Loucy (cell line): ENCODE data around the gene SH2D4B.

Source experiments
- H2AFZ ChIP-seq: fragments of 200-600 bp; sonication (generic); 2 replicates; pipeline ENCODE4 v1.6.0; 2016; ENCODE audit warnings: antibody characterized with exemption, mild to moderate bottlenecking, low read length, moderate library complexity
- H3F3A ChIP-seq: fragments of 200-600 bp; 2 replicates; pipeline ENCODE4 v1.6.0; 2016; ENCODE audit warnings: antibody characterized with exemption, low read depth, mild to moderate bottlenecking
- H3K27me3 ChIP-seq: fragments of 200-600 bp; sonication (generic); 2 replicates; pipeline ENCODE4 v1.6.1; 2014; ENCODE audit warnings: low read length, mild to moderate bottlenecking; ENCODE audit not compliant: insufficient read depth, poor library complexity, severe bottlenecking
- H3K36me3 ChIP-seq: fragments of 200-600 bp; sonication (generic); 2 replicates; pipeline ENCODE4 v1.6.1; 2016; ENCODE audit warnings: low read length; ENCODE audit not compliant: insufficient read depth
- H3K4me1 ChIP-seq: fragments of 200-600 bp; sonication (generic); 2 replicates; pipeline ENCODE4 v1.5.1; 2014; ENCODE audit warnings: low read length, mild to moderate bottlenecking; ENCODE audit not compliant: insufficient read depth, poor library complexity, severe bottlenecking
- H3K4me2 ChIP-seq: fragments of 200-600 bp; sonication (generic); 2 replicates; pipeline ENCODE4 v1.6.0; 2014; ENCODE audit warnings: antibody characterized with exemption, low read length, low read depth, mild to moderate bottlenecking; ENCODE audit not compliant: poor library complexity, severe bottlenecking
- H3K4me3 ChIP-seq: fragments of 200-600 bp; sonication (generic); 2 replicates; pipeline ENCODE4 v1.5.1; 2014; ENCODE audit warnings: low read length, mild to moderate bottlenecking, mixed read lengths; ENCODE audit not compliant: poor library complexity, severe bottlenecking
- H3K79me2 ChIP-seq: fragments of 200-600 bp; sonication (generic); 2 replicates; pipeline ENCODE4 v1.6.1; 2014; ENCODE audit warnings: low read length; ENCODE audit not compliant: insufficient read depth
- H3K9ac ChIP-seq: fragments of 200-600 bp; sonication (generic); 2 replicates; pipeline ENCODE4 v1.6.0; 2014; ENCODE audit warnings: mild to moderate bottlenecking, low read depth, low read length, moderate library complexity; ENCODE audit not compliant: poor library complexity, severe bottlenecking
- H3K9me2 ChIP-seq: fragments of 200-600 bp; sonication (generic); replicated peaks from 2 replicates; pipeline ENCODE4 v1.6.1; 2016; ENCODE audit warnings: low read depth, low read length, mixed read lengths
- H3K9me3 ChIP-seq: fragments of 200-600 bp; sonication (generic); 2 replicates; pipeline ENCODE4 v1.6.1; 2014; ENCODE audit warnings: mild to moderate bottlenecking, antibody characterized with exemption, low read length, low read depth; ENCODE audit not compliant: insufficient read depth
- H4K20me1 ChIP-seq: fragments of 200-600 bp; sonication (generic); 2 replicates; pipeline ENCODE4 v1.6.0; 2014; ENCODE audit warnings: antibody characterized with exemption, low read length, mild to moderate bottlenecking; ENCODE audit not compliant: insufficient read depth, poor library complexity, severe bottlenecking
- EZH2phosphoT487 ChIP-seq: fragments of 200-600 bp; IDR thresholded peaks from 2 replicates; pipeline ENCODE4 v1.6.1; 2018; ENCODE audit warnings: antibody characterized with exemption, mild to moderate bottlenecking, moderate library complexity, borderline replicate concordance
- TF ChIP-seq, protein P1 (sequence below): fragments of 200-600 bp; sonication (generic); conservative IDR thresholded peaks from 2 replicates; pipeline ENCODE4 v1.5.1; 2014; ENCODE audit warnings: mild to moderate bottlenecking, antibody characterized with exemption, low read length

SH2D4B gene

GRCh38 chr10:80524190-80524909 lies 13.4 kb upstream of the SH2D4B start:
- H4K20me1 ChIP-seq, result no peaks in the 10 kb centered on the region
- H3K9me3 ChIP-seq, result no peaks in the 10 kb centered on the region
- no peaks in the 10 kb centered on the region for H3K27me3 ChIP-seq
- peaks cover 6% of the 10 kb centered on the region for H3K4me1 ChIP-seq
- no peaks in the 10 kb centered on the region for H3K9me2 ChIP-seq
- no peaks in the 10 kb centered on the region for H3F3A ChIP-seq
- H3K4me2 ChIP-seq, result no peak overlapping the region
- no peak overlapping the region for H3K4me3 ChIP-seq
- TF ChIP-seq, protein P1, sequence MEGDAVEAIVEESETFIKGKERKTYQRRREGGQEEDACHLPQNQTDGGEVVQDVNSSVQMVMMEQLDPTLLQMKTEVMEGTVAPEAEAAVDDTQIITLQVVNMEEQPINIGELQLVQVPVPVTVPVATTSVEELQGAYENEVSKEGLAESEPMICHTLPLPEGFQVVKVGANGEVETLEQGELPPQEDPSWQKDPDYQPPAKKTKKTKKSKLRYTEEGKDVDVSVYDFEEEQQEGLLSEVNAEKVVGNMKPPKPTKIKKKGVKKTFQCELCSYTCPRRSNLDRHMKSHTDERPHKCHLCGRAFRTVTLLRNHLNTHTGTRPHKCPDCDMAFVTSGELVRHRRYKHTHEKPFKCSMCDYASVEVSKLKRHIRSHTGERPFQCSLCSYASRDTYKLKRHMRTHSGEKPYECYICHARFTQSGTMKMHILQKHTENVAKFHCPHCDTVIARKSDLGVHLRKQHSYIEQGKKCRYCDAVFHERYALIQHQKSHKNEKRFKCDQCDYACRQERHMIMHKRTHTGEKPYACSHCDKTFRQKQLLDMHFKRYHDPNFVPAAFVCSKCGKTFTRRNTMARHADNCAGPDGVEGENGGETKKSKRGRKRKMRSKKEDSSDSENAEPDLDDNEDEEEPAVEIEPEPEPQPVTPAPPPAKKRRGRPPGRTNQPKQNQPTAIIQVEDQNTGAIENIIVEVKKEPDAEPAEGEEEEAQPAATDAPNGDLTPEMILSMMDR, result no peak
- no peak for TF ChIP-seq EZH2phosphoT487
- H3K79me2 ChIP-seq, result no peaks in the 10 kb centered on the region
- peaks cover 7% of the 10 kb centered on the region; the same call in 1 of the 2 replicates for H3K36me3 ChIP-seq
- H3K9ac ChIP-seq, result no peak overlapping the region
- H2AFZ ChIP-seq, result no peak overlapping the region

- Histone ChIP-seq H3F3A (no peaks in the 10 kb centered on the region), H3K79me2 (no peaks in the 10 kb centered on the region), H3K4me3 (no peak overlapping the region), H3K27me3 (no peaks in the 10 kb centered on the region), H3K4me1 (peaks cover 10% of the 10 kb centered on the region), H3K36me3 (no peaks in the 10 kb centered on the region), H3K9me2 (no peaks in the 10 kb centered on the region), H4K20me1 (no peaks in the 10 kb centered on the region), H3K4me2 (no peak overlapping the region), H3K9me3 (no peaks in the 10 kb centered on the region), H3K9ac (no peak overlapping the region), H2AFZ (no peak overlapping the region)
- TF ChIP-seq, protein P1, result no peak
- TF ChIP-seq EZH2phosphoT487, result no peak
These were observed 11.5 kb upstream of the SH2D4B start for GRCh38 chr10:80526218-80526617.

- no peaks in the 10 kb centered on the region for H3K79me2 ChIP-seq
- H3K9me3 ChIP-seq, result no peaks in the 10 kb centered on the region
- TF ChIP-seq, protein P1, result no peak
- TF ChIP-seq EZH2phosphoT487, result no peak
- H3F3A ChIP-seq, result no peaks in the 10 kb centered on the region
- no peak overlapping the region for H3K9ac ChIP-seq
- no peak overlapping the region for H3K4me3 ChIP-seq
- H3K27me3 ChIP-seq, result no peaks in the 10 kb centered on the region
- no peaks in the 10 kb centered on the region for H4K20me1 ChIP-seq
- no peak overlapping the region for H2AFZ ChIP-seq
- peaks cover 12% of the 10 kb centered on the region for H3K4me1 ChIP-seq
- no peak overlapping the region for H3K4me2 ChIP-seq
- H3K36me3 ChIP-seq, result no peaks in the 10 kb centered on the region
- no peaks in the 10 kb centered on the region for H3K9me2 ChIP-seq
These were observed 11.0 kb upstream of the SH2D4B start for GRCh38 chr10:80526742-80527141.
